Fibroblast of the aortic adventitia (primary cell): ENCODE measurements around the gene CEACAM16. TPM values are rescaled to one million over a fixed set of nuclear protein-coding genes. Genes with fewer than 3 reads are reported as not detected.

Source experiments
- DNase-seq: peaks from one replicate; pipeline ENCODE4 v3.0.0-alpha.2; 2010; ENCODE audit warnings: low read depth
- H3K4me3 ChIP-seq: 2 replicates; pipeline ENCODE4 v1.5.1; 2011; ENCODE audit warnings: low read depth, mild to moderate bottlenecking, control low read depth, low read length, moderate library complexity
- CTCF ChIP-seq: IDR thresholded peaks from 2 replicates; pipeline ENCODE4 v1.5.1; 2011; ENCODE audit warnings: mild to moderate bottlenecking, low read length, control low read depth, inconsistent platforms; ENCODE audit not compliant: insufficient read depth
- small RNA-seq: library from RNA; depleted of rRNA; stranded (forward); fragments of <200 nt; gene quantifications from one replicate; pipeline ENCODE3, GENCODE V24; 2012
- total RNA-seq: library from RNA; depleted of rRNA; stranded (reverse); fragments of >200 nt; gene quantifications from 2 replicates; pipeline ENCODE4 v1.2.3, GENCODE V29; 2012; ENCODE audit warnings: low replicate concordance

The CEACAM16 gene
- total RNA-seq, 1 donor, result not detected

GRCh38 chr19:44759083-44759804 is 60.3 kb downstream of the CEACAM16 start:
- DNase-seq, result no peak
- no peak overlapping the region for H3K4me3 ChIP-seq
- no peak for TF ChIP-seq CTCF

Small RNAs within 50 kb of the gene (small RNA-seq; reads per million reads assigned to genes)
- gene RF00285, result not detected

Other genes starting within 250 kb of the CEACAM16 start
- 8.6 and 34.6 TPM in 2 replicates for gene ZNF180, start 198.6 kb upstream of the CEACAM16 start, total RNA-seq
- not detected in 2 replicates for gene CEACAM20, start 169.5 kb upstream of the CEACAM16 start, total RNA-seq
- gene IGSF23, start 85.6 kb upstream of the CEACAM16 start, total RNA-seq, result not detected in 2 replicates
- 16.7 and 31.5 TPM in 2 replicates for gene PVR, start 55.2 kb upstream of the CEACAM16 start, total RNA-seq
- gene CEACAM19, start 27.7 kb upstream of the CEACAM16 start, total RNA-seq, result 1.3 and 2.5 TPM in 2 replicates
- 3.8 and 13.4 TPM in 2 replicates for gene BCL3, start 49.6 kb downstream of the CEACAM16 start, total RNA-seq
- not detected in 2 replicates for gene CBLC, start 78.7 kb downstream of the CEACAM16 start, total RNA-seq
- gene BCAM, start 110.0 kb downstream of the CEACAM16 start, total RNA-seq, result 5.9 and 24.2 TPM in 2 replicates
- gene NECTIN2, start 147.1 kb downstream of the CEACAM16 start, total RNA-seq, result 22.1 and 40.3 TPM in 2 replicates
- 8.7 and 30.2 TPM in 2 replicates for gene TOMM40, start 192.1 kb downstream of the CEACAM16 start, total RNA-seq
- 1.6 and 309 TPM in 2 replicates for gene APOE, start 206.6 kb downstream of the CEACAM16 start, total RNA-seq
- gene APOC1, start 215.5 kb downstream of the CEACAM16 start, total RNA-seq, result 1.7 and 52.6 TPM in 2 replicates
- gene APOC4, start 243.1 kb downstream of the CEACAM16 start, total RNA-seq, result not detected in 2 replicates
- gene APOC2, start 246.9 kb downstream of the CEACAM16 start, total RNA-seq, result not detected in 2 replicates